ENCODE measurements around the gene TCTN1.

DNA sequence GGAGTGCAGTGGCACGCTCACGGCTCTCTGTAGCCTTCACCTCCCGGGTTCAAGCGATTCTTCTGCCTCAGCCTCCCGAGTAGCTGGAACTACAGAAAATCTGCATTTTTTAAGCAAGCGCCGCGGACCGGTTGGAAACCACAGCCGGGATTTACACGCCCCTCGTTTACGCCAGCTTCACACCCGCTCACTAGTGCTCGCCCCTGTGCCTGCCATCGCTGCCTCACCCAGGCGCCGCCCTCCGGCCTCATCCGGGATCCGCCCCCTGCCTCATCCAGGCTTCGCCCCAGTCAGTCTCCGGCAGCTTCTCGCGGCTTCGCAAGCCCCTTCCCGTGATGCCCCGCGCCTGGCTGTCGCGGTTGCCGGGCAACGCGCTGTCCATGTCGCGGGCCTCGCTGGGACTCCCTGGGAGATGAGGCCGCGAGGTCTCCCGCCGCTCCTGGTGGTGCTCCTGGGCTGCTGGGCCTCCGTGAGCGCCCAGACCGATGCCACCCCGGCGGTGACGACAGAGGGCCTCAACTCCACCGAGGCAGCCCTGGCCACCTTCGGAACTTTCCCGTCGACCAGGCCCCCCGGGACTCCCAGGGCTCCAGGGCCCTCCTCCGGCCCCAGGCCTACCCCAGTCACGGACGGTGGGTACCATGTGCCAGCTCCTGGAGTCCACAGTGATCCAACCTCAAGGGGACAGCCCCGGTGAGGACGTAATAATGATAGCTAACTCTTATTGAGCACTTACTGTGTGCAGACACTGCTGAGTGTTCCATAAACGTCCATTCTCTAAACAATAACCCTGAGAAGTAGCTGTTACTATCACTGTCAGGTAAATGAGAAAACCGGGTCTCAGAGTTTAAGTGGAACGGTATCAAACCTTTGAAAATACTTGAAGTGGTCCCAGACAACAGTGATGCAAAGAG lies at the start of gene TCTN1:
- TF ChIP-seq, protein P1, sequence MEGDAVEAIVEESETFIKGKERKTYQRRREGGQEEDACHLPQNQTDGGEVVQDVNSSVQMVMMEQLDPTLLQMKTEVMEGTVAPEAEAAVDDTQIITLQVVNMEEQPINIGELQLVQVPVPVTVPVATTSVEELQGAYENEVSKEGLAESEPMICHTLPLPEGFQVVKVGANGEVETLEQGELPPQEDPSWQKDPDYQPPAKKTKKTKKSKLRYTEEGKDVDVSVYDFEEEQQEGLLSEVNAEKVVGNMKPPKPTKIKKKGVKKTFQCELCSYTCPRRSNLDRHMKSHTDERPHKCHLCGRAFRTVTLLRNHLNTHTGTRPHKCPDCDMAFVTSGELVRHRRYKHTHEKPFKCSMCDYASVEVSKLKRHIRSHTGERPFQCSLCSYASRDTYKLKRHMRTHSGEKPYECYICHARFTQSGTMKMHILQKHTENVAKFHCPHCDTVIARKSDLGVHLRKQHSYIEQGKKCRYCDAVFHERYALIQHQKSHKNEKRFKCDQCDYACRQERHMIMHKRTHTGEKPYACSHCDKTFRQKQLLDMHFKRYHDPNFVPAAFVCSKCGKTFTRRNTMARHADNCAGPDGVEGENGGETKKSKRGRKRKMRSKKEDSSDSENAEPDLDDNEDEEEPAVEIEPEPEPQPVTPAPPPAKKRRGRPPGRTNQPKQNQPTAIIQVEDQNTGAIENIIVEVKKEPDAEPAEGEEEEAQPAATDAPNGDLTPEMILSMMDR (IDR thresholded peaks at IDR 0.05), result peak in 2 of 4 experiments; percentile 41 to 45
- TF ChIP-seq POLR2A (IDR thresholded peaks at IDR 0.05) (peak; percentile 84), POLR2AphosphoS5 (IDR thresholded peaks at IDR 0.05) (peak; percentile 100)

All from prostate gland (tissue), 2 donors.